GM12891 (cell line): ENCODE results near the gene ATP6V1G2.

Source experiments
- POLR2A ChIP-seq: IDR thresholded peaks from 2 replicates; pipeline ENCODE4 v1.6.1; 2011; ENCODE audit warnings: low read depth, low read length, control low read depth
- POLR2AphosphoS5 ChIP-seq: IDR thresholded peaks from 2 replicates; pipeline ENCODE4 v1.6.1; 2011; ENCODE audit warnings: low read depth, low read length, control low read depth
- POU2F2 ChIP-seq: IDR thresholded peaks from 2 replicates; pipeline ENCODE4 v1.6.1; 2011; ENCODE audit warnings: low read depth, mild to moderate bottlenecking, control low read depth, low read length, moderate library complexity
- TAF1 ChIP-seq: IDR thresholded peaks from 2 replicates; pipeline ENCODE4 v1.6.1; 2011; ENCODE audit warnings: low read depth, low read length, control low read depth

DNA sequence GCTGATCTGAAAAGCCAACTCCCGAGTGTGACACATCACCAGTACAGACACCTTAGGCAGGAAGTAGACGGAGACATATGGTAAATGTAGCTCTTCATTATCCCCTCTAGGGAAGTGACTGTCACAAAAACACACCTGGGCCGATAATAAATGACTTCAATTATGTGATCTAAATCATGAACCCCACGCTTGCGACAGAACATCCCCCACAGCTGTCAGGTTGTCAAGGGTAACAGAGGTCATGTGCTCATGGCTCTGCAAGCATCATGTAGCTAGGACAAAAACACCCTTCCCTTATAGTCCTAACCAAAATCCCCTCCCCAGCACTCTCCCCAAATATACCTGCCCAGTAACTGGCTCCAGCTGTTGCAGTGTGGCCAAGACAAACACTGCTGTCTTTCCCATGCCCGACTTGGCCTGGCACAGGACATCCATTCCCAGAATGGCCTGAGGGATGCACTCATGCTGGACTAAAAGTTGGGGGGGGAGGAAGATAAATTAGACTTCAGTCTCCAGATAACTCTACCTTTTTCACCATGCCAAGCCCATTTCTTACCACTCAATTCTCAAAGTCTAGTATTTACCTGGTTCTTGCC lies 7.5 kb downstream of the ATP6V1G2 start:
- TF ChIP-seq POLR2A = no peak
- TF ChIP-seq POLR2AphosphoS5 = no peak
- TF ChIP-seq TAF1 = no peak
- no peak; the same call in 1 of the 2 replicates for TF ChIP-seq POU2F2
